Fibroblast of lung (primary cell): Measurements from ENCODE around the gene GRID1. TPM values are rescaled to one million over a fixed set of nuclear protein-coding genes. Genes with fewer than 3 reads are reported as not detected.

ENCODE experiments used
- DNase-seq, 2 donors: peaks; one replicate each; pipeline versions ENCODE4 v3.0.0 to v3.0.0-alpha.2; 2010; ENCODE audit warnings: low read depth in 2 of 2
- H2AFZ ChIP-seq: 2 replicates; pipeline ENCODE4 v1.5.1; 2012; ENCODE audit warnings: low read length, control low read depth, inconsistent platforms
- H3K27ac ChIP-seq: 2 replicates; pipeline ENCODE4 v1.5.1; 2011; ENCODE audit warnings: low read length, control low read depth; ENCODE audit not compliant: insufficient read depth
- H3K27me3 ChIP-seq: 2 replicates; pipeline ENCODE4 v1.5.1; 2011; ENCODE audit warnings: mild to moderate bottlenecking, low read length; ENCODE audit not compliant: control insufficient read depth, insufficient read depth
- H3K36me3 ChIP-seq: 2 replicates; pipeline ENCODE4 v1.5.1; 2011; ENCODE audit warnings: low read length; ENCODE audit not compliant: control insufficient read depth, insufficient read depth
- H3K4me1 ChIP-seq: 2 replicates; pipeline ENCODE4 v1.5.1; 2011; ENCODE audit warnings: low read length; ENCODE audit not compliant: control insufficient read depth, insufficient read depth; ENCODE audit errors: extremely low read depth
- H3K4me2 ChIP-seq: 2 replicates; pipeline ENCODE4 v1.5.1; 2011; ENCODE audit warnings: low read length, control low read depth; ENCODE audit not compliant: insufficient read depth; ENCODE audit errors: extremely low read depth
- H3K4me3 ChIP-seq, 4 experiments: fragments of 200-600 bp in 1 of 4; sonication (generic) in 1 of 4; replicated peaks in 1 of 4; 2 replicates each; pipeline ENCODE4 v1.5.1; 2011 to 2016; ENCODE audit warnings: low read length in 4 of 4, low read depth in 3 of 4, mild to moderate bottlenecking in 3 of 4, control low read depth in 2 of 4, inconsistent platforms in 1 of 4, mixed read lengths in 1 of 4; ENCODE audit not compliant: insufficient read depth in 1 of 4; ENCODE audit errors: control extremely low read depth in 1 of 4
- H3K79me2 ChIP-seq: 2 replicates; pipeline ENCODE4 v1.5.1; 2012; ENCODE audit warnings: mild to moderate bottlenecking, low read length, inconsistent platforms; ENCODE audit not compliant: control insufficient read depth, insufficient read depth
- H3K9ac ChIP-seq: 2 replicates; pipeline ENCODE4 v1.5.1; 2011; ENCODE audit warnings: mild to moderate bottlenecking, low read length, control low read depth; ENCODE audit not compliant: insufficient read depth
- H3K9me3 ChIP-seq: 2 replicates; pipeline ENCODE4 v1.5.1; 2012; ENCODE audit warnings: low read depth, low read length; ENCODE audit not compliant: control insufficient read depth, insufficient read depth
- H4K20me1 ChIP-seq: 2 replicates; pipeline ENCODE4 v1.5.1; 2011; ENCODE audit warnings: low read length; ENCODE audit not compliant: control insufficient read depth, insufficient read depth; ENCODE audit errors: extremely low read depth
- EZH2 ChIP-seq: IDR thresholded peaks from 2 replicates; pipeline ENCODE4 v1.5.1; 2012; ENCODE audit warnings: low read length, control low read depth, mild to moderate bottlenecking; ENCODE audit errors: missing control alignments
- polyA plus RNA-seq, 2 donors: library from polyadenylated mRNA; depleted of rRNA in 1 of 2; stranded (reverse) in 1 of 2; unstranded in 1 of 2; fragments of >200 nt; gene quantifications; 2 replicates each; pipeline ENCODE4 v1.2.1, GENCODE V29; 2011 to 2012; ENCODE audit warnings: missing spikeins in 1 of 2
- total RNA-seq: library from RNA; depleted of rRNA; stranded (reverse); fragments of >200 nt; gene quantifications from 2 replicates; pipeline ENCODE4 v1.2.1, GENCODE V29; 2014
- TF ChIP-seq, protein P1 (sequence below), 2 donors: IDR thresholded peaks in 1 of 2; conservative IDR thresholded peaks in 1 of 2; 1 replicate in 1 of 2; 2 replicates in 1 of 2; pipeline ENCODE4 v1.5.1; 2011 to 2012; ENCODE audit warnings: low read length in 2 of 2, control low read depth in 1 of 2, inconsistent platforms in 1 of 2, low read depth in 1 of 2, mild to moderate bottlenecking in 1 of 2

GRID1 gene
- total and polyA plus RNA-seq, 2 donors (not counting 1 experiment from before 2014, with no cell fraction given) = 0.03 to 0.33 TPM

DNA sequence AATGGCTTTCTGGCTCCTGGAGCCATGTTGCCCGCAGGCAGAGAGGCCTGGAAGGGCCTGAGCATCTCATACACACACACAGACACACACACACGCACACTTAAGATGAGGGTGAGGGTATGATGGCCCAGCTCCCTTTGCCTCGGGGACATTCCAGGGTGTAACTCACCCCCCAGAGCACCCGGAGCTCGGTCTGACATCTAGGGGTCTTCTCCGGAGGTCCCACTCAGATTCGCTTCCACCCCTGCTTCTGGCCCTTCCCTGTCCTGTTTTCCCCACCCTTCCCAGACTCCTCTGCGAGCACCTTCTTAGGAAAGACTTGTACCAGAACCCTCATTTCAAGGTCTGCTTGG is 304.4 kb downstream of the GRID1 start:
- H2AFZ ChIP-seq = no peak overlapping the region
- no peak overlapping the region for H3K4me2 ChIP-seq
- H3K79me2 ChIP-seq = no peaks in the 10 kb centered on the region
- TF ChIP-seq EZH2 = no peak
- TF ChIP-seq, protein P1, sequence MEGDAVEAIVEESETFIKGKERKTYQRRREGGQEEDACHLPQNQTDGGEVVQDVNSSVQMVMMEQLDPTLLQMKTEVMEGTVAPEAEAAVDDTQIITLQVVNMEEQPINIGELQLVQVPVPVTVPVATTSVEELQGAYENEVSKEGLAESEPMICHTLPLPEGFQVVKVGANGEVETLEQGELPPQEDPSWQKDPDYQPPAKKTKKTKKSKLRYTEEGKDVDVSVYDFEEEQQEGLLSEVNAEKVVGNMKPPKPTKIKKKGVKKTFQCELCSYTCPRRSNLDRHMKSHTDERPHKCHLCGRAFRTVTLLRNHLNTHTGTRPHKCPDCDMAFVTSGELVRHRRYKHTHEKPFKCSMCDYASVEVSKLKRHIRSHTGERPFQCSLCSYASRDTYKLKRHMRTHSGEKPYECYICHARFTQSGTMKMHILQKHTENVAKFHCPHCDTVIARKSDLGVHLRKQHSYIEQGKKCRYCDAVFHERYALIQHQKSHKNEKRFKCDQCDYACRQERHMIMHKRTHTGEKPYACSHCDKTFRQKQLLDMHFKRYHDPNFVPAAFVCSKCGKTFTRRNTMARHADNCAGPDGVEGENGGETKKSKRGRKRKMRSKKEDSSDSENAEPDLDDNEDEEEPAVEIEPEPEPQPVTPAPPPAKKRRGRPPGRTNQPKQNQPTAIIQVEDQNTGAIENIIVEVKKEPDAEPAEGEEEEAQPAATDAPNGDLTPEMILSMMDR (conservative IDR thresholded peaks at IDR 0.05 in 1 of 2, IDR thresholded peaks at IDR 0.05 in 1 of 2; ENCODE audit: low read depth in 1 of 2, low read length in 2 of 2) = no peak
- H3K9ac ChIP-seq = no peak overlapping the region
- no peak for DNase-seq
- no peaks in the 10 kb centered on the region for H3K36me3 ChIP-seq
- H3K27me3 ChIP-seq = no peaks in the 10 kb centered on the region
- H4K20me1 ChIP-seq = no peaks in the 10 kb centered on the region
- H3K9me3 ChIP-seq = no peaks in the 10 kb centered on the region
- no peak overlapping the region for H3K4me3 ChIP-seq
- no peak overlapping the region for H3K27ac ChIP-seq
- H3K4me1 ChIP-seq = no peaks in the 10 kb centered on the region

DNA sequence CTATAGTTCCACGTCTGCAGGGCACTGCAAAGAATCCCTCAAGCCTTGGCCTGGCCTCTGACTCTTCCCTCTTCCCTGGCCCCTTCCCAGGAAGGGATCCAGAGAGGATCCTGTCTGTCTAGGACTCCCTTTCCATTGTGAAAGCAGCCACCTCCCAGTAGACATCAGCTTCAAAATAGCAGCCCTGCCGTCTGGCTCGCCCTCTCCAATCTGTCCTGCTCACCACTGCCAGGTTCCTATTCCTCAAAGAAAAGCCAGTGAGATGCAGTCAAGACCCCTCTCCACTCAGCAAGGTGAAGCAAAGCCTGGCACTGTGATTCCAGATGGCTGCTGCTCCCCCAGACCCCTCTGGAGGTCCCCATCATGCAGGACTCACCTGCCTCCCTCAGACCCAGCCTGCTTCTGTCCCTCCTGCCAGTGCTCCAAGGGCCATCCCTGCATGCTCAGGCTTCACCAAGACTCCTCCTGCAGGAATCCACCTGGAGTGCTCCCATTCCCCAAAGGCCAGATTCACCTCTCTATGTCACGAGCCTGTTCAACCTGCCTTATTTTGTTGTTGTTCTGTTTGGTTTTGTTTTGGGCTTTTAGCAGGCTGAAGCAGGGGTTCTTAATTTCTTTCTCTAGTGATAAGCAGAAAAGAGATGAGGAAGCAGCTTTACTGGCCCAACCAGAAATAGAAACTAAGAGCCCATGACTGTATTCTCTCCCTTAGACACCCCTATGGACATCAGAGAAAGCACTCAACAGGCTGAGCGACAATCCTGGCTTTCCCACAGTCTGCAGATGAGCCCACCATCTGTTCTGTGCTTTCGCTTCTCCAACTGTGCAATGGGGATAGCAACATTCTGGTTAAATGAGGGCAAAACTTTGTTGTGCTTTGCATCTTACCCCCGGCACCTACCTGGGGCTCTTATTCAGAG is 305.1 kb downstream of the GRID1 start:
- H3K36me3 ChIP-seq = no peaks in the 10 kb centered on the region
- no peak overlapping the region for H3K4me3 ChIP-seq
- no peak overlapping the region for H3K27ac ChIP-seq
- H3K4me1 ChIP-seq = no peaks in the 10 kb centered on the region
- no peaks in the 10 kb centered on the region for H3K27me3 ChIP-seq
- TF ChIP-seq EZH2 = no peak
- TF ChIP-seq, protein P1 (conservative IDR thresholded peaks at IDR 0.05 in 1 of 2, IDR thresholded peaks at IDR 0.05 in 1 of 2; ENCODE audit: low read depth in 1 of 2, low read length in 2 of 2) = no peak
- no peak overlapping the region for H2AFZ ChIP-seq
- H4K20me1 ChIP-seq = no peaks in the 10 kb centered on the region
- H3K9ac ChIP-seq = no peak overlapping the region
- no peaks in the 10 kb centered on the region for H3K79me2 ChIP-seq
- H3K4me2 ChIP-seq = no peak overlapping the region
- DNase-seq = no peak
- H3K9me3 ChIP-seq = no peaks in the 10 kb centered on the region

DNA sequence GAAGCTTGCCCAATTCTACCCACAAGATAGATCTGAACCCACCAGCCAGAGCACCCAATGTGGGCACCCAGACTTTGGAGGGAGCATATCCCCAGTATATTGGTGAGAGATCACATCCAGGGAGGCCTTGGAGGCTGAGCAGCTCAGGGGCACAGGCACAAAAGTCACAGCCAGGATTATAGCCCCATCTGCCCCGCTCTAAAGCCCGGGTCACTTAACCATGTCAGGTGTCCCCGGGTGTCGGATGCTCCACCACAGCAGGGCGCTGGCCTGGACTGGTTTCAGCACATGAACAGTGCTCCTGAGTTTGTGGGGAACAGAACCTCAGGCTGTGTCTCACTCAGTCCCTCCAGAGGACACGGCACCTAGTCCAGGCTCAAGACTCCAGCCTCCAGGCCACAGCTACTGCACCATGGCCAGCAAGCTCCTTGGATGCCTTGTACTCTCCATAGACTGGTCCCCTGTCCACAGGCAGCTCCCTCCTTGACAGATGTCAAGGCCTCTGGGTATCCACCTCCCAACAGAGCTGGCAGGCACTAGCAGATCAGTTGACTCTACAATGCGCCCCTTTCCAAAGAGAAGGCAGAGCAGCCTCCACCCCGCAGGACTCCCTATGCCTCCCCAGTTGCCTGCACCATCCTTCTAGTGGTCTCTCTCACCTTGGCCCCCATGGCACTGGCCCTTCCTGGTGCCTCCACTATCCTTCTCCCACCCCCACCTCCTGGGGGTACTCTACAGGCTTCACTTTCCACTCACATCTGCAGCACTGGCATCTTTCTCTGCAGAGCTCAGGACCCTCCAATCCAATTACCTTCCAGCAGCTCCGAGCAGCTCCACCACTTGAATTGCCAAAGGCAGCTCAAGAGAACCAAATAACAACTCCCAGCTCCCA is 306.0 kb downstream of the GRID1 start:
- H3K4me2 ChIP-seq = no peak overlapping the region
- H3K27me3 ChIP-seq = no peaks in the 10 kb centered on the region
- no peak for TF ChIP-seq EZH2
- TF ChIP-seq, protein P1 (conservative IDR thresholded peaks at IDR 0.05 in 1 of 2, IDR thresholded peaks at IDR 0.05 in 1 of 2; ENCODE audit: low read depth in 1 of 2, low read length in 2 of 2) = no peak
- no peak overlapping the region for H3K4me3 ChIP-seq
- H2AFZ ChIP-seq = no peak overlapping the region
- H3K36me3 ChIP-seq = no peaks in the 10 kb centered on the region
- H3K27ac ChIP-seq = no peak overlapping the region
- H4K20me1 ChIP-seq = no peaks in the 10 kb centered on the region
- no peak overlapping the region for H3K9ac ChIP-seq
- H3K79me2 ChIP-seq = no peaks in the 10 kb centered on the region
- H3K9me3 ChIP-seq = no peaks in the 10 kb centered on the region
- no peak for DNase-seq
- H3K4me1 ChIP-seq = no peaks in the 10 kb centered on the region
